ENCODE measurements around the gene HTD2.

The HTD2 gene

GRCh38 chr3:58340594-58341244 lies 34.4 kb downstream of the HTD2 start:
- peaks cover 1% of the 10 kb centered on the region for H3K4me1 Mint-ChIP-seq
- no peaks in the 10 kb centered on the region for H3K27me3 Mint-ChIP-seq (ENCODE audit: low read depth, poor library complexity)
- no peak for DNase-seq
- no peaks in the 10 kb centered on the region for H3K9me3 Mint-ChIP-seq
- TF ChIP-seq, protein P1, sequence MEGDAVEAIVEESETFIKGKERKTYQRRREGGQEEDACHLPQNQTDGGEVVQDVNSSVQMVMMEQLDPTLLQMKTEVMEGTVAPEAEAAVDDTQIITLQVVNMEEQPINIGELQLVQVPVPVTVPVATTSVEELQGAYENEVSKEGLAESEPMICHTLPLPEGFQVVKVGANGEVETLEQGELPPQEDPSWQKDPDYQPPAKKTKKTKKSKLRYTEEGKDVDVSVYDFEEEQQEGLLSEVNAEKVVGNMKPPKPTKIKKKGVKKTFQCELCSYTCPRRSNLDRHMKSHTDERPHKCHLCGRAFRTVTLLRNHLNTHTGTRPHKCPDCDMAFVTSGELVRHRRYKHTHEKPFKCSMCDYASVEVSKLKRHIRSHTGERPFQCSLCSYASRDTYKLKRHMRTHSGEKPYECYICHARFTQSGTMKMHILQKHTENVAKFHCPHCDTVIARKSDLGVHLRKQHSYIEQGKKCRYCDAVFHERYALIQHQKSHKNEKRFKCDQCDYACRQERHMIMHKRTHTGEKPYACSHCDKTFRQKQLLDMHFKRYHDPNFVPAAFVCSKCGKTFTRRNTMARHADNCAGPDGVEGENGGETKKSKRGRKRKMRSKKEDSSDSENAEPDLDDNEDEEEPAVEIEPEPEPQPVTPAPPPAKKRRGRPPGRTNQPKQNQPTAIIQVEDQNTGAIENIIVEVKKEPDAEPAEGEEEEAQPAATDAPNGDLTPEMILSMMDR (IDR thresholded peaks at IDR 0.05) = no peak
- H3K27ac Mint-ChIP-seq = no peak overlapping the region
- no peak overlapping the region for H3K4me3 Mint-ChIP-seq
- peaks cover 6% of the 10 kb centered on the region for H3K36me3 Mint-ChIP-seq (ENCODE audit: low read depth)

- no peaks in the 10 kb centered on the region for H3K9me3 Mint-ChIP-seq
- no peak overlapping the region for H3K4me3 Mint-ChIP-seq
- no peak overlapping the region for H3K27ac Mint-ChIP-seq
- H3K36me3 Mint-ChIP-seq (ENCODE audit: low read depth) = peaks cover 6% of the 10 kb centered on the region
- no peaks in the 10 kb centered on the region for H3K4me1 Mint-ChIP-seq
- no peaks in the 10 kb centered on the region for H3K27me3 Mint-ChIP-seq (ENCODE audit: low read depth, poor library complexity)
- TF ChIP-seq, protein P1 (IDR thresholded peaks at IDR 0.05) = no peak
- DNase-seq = no peak
Observed at GRCh38 chr3:58341376-58341775, 35.1 kb downstream of the HTD2 start.

DNA sequence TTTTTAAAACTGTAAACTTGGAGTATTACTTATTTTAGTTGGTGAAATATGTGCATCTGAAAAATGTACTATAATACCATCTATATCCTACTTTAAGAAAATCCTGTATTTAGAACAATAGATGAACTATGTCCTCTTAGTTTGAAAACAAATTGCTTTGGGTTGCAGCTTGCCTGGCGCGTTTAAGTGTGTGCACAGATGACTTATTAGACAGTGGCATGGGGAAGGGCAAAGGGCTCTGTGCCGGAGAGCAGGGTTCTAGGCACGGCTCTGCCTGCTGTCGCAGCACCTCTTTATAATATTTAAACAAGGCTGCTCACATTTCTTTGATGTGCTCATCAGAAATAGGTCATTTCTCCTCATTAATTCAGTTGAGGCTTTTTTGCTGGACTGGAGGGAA lies 36.4 kb downstream of the HTD2 start:
- no peak for DNase-seq
- Mint-ChIP-seq H3K27ac (no peak overlapping the region), H3K9me3 (no peaks in the 10 kb centered on the region), H3K36me3 (ENCODE audit: low read depth) (peaks cover 6% of the 10 kb centered on the region), H3K4me3 (no peak overlapping the region), H3K27me3 (ENCODE audit: low read depth, poor library complexity) (no peaks in the 10 kb centered on the region), H3K4me1 (no peaks in the 10 kb centered on the region)
- TF ChIP-seq, protein P1 (IDR thresholded peaks at IDR 0.05) = no peak

- Mint-ChIP-seq H3K36me3 (ENCODE audit: low read depth) (no peaks in the 10 kb centered on the region), H3K9me3 (no peaks in the 10 kb centered on the region), H3K4me3 (no peak overlapping the region), H3K27me3 (ENCODE audit: low read depth, poor library complexity) (no peaks in the 10 kb centered on the region), H3K27ac (no peak overlapping the region), H3K4me1 (no peaks in the 10 kb centered on the region)
- no peak for DNase-seq
- TF ChIP-seq, protein P1 (IDR thresholded peaks at IDR 0.05) = no peak
Observed at GRCh38 chr3:58345457-58345856, 39.1 kb downstream of the HTD2 start.

DNA sequence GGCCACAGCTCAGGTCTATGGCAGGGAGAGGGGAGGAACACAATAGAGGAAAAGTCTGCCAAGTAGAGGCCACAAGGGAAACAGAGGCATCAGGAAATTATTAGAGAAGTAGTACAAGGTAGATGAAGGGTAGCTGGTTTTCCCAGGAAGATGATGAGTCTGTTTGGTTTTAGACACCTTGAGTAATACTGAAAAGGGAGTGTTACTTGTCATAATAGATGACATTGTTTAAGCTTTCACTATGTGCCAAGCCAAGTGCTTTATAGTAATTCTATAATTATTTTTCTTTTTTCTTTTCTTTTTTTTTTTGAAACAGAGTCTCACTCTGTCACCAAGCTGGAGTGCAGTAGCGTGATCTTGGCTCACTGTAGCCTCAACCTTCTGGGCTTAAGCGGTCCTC lies 40.0 kb downstream of the HTD2 start:
- TF ChIP-seq, protein P1 (IDR thresholded peaks at IDR 0.05) = no peak
- Mint-ChIP-seq H3K27ac (no peak overlapping the region), H3K27me3 (ENCODE audit: low read depth, poor library complexity) (no peaks in the 10 kb centered on the region)

GRCh38 chr3:58347984-58348383 lies 41.7 kb downstream of the HTD2 start:
- no peak for DNase-seq
- Mint-ChIP-seq H3K27me3 (ENCODE audit: low read depth, poor library complexity) (peaks cover 3% of the 10 kb centered on the region), H3K4me1 (peaks cover 9% of the 10 kb centered on the region), H3K36me3 (ENCODE audit: low read depth) (peaks cover 4% of the 10 kb centered on the region), H3K27ac (no peak overlapping the region), H3K4me3 (no peak overlapping the region), H3K9me3 (no peaks in the 10 kb centered on the region)
- TF ChIP-seq, protein P1 (IDR thresholded peaks at IDR 0.05) = no peak

More for the DNA sequence above, 40.0 kb downstream of the HTD2 start:
- DNase-seq = no peak
- Mint-ChIP-seq H3K36me3 (ENCODE audit: low read depth) (no peaks in the 10 kb centered on the region), H3K9me3 (no peaks in the 10 kb centered on the region), H3K4me3 (no peak overlapping the region), H3K4me1 (no peaks in the 10 kb centered on the region)

Data from nephron progenitor cell (in vitro differentiated cells).